Ectodermal cell (in vitro differentiated cells): ENCODE measurements around the gene SNX11.
A peak's percentile ranks its signal among the peaks of the same experiment; 100 is the strongest.

Experiments
- H3K27ac ChIP-seq: 2 replicates; pipeline ENCODE4 v1.7.0; 2013; ENCODE audit warnings: mild to moderate bottlenecking, low read depth, low read length; ENCODE audit not compliant: insufficient read depth, poor library complexity, severe bottlenecking
- H3K27me3 ChIP-seq: 2 replicates; pipeline ENCODE4 v1.7.0; 2013; ENCODE audit warnings: mild to moderate bottlenecking, low read length; ENCODE audit not compliant: insufficient read depth, control insufficient read depth, poor library complexity, severe bottlenecking
- H3K36me3 ChIP-seq: one replicate; pipeline ENCODE4 v1.7.0; 2013; ENCODE audit warnings: low read length; ENCODE audit not compliant: control insufficient read depth, insufficient read depth
- H3K4me1 ChIP-seq: one replicate; pipeline ENCODE4 v1.7.0; 2013; ENCODE audit warnings: low read length; ENCODE audit not compliant: control insufficient read depth, insufficient read depth
- H3K4me3 ChIP-seq: 2 replicates; pipeline ENCODE4 v1.7.0; 2013; ENCODE audit warnings: low read depth, low read length, control low read depth; ENCODE audit not compliant: insufficient read depth
- H3K9me3 ChIP-seq: 2 replicates; pipeline ENCODE4 v1.7.0; 2013; ENCODE audit warnings: mild to moderate bottlenecking, low read length, moderate library complexity; ENCODE audit not compliant: control insufficient read depth
- WGBS, 2 experiments: methylation state at CpG; one replicate each; pipeline ENCODE4 v1.1.7; 2013; ENCODE audit warnings: missing lambda C conversion rate in 2 of 2; 5-methylcytosine and 5-hydroxymethylcytosine counted together

SNX11 gene

GRCh38 chr17:48113201-48113676 lies 5.7 kb downstream of the SNX11 start:
- no peaks in the 10 kb centered on the region for H3K9me3 ChIP-seq
- no peaks in the 10 kb centered on the region for H3K27me3 ChIP-seq
- WGBS, 2 experiments = 97 to 100% methylated on average over 5 of the region's 5 CpGs
- H3K4me3 ChIP-seq = no peak overlapping the region
- H3K36me3 ChIP-seq = no peaks in the 10 kb centered on the region
- H3K27ac ChIP-seq = no peak overlapping the region
- H3K4me1 ChIP-seq = peaks cover 8% of the 10 kb centered on the region

- Histone ChIP-seq H3K27me3 (no peaks in the 10 kb centered on the region), H3K27ac (peak overlapping the region; percentile 89), H3K36me3 (peaks cover 6% of the 10 kb centered on the region), H3K4me1 (peaks cover 32% of the 10 kb centered on the region), H3K4me3 (no peak overlapping the region), H3K9me3 (no peaks in the 10 kb centered on the region)
- WGBS, 2 experiments = 43 to 54% methylated on average over 9 of the region's 9 CpGs
Measured at GRCh38 chr17:48121923-48122664, 14.5 kb downstream of the SNX11 start.

- peak overlapping the region; percentile 89 for H3K27ac ChIP-seq
- 88 to 94% methylated on average over 3 of the region's 3 CpGs for WGBS, 2 experiments
- peaks cover 32% of the 10 kb centered on the region for H3K4me1 ChIP-seq
- no peak overlapping the region for H3K4me3 ChIP-seq
- no peaks in the 10 kb centered on the region for H3K27me3 ChIP-seq
- H3K36me3 ChIP-seq = peaks cover 6% of the 10 kb centered on the region
- no peaks in the 10 kb centered on the region for H3K9me3 ChIP-seq
Measured at GRCh38 chr17:48122665-48123045, 15.1 kb downstream of the SNX11 start.

GRCh38 chr17:48123111-48123510 lies 15.5 kb downstream of the SNX11 start:
- Histone ChIP-seq H3K27ac (peak overlapping the region; percentile 89), H3K4me1 (peaks cover 32% of the 10 kb centered on the region)

GRCh38 chr17:48123776-48124388 lies 16.3 kb downstream of the SNX11 start:
- no peak overlapping the region for H3K4me3 ChIP-seq
- peaks cover 4% of the 10 kb centered on the region for H3K36me3 ChIP-seq
- H3K9me3 ChIP-seq = no peaks in the 10 kb centered on the region
- peak overlapping the region; percentile 18 for H3K27ac ChIP-seq
- peaks cover 32% of the 10 kb centered on the region for H3K4me1 ChIP-seq
- no peaks in the 10 kb centered on the region for H3K27me3 ChIP-seq
- WGBS, 2 experiments = 91 to 92% methylated on average over 4 of the region's 4 CpGs

More at GRCh38 chr17:48123111-48123510, 15.5 kb downstream of the SNX11 start:
- 37 to 41% methylated on average over 6 of the region's 6 CpGs for WGBS, 2 experiments
- no peaks in the 10 kb centered on the region for H3K27me3 ChIP-seq
- H3K9me3 ChIP-seq = no peaks in the 10 kb centered on the region
- no peak overlapping the region for H3K4me3 ChIP-seq
- H3K36me3 ChIP-seq = peaks cover 6% of the 10 kb centered on the region

- Histone ChIP-seq H3K36me3 (no peaks in the 10 kb centered on the region), H3K4me3 (no peak overlapping the region), H3K4me1 (peaks cover 35% of the 10 kb centered on the region), H3K27me3 (no peaks in the 10 kb centered on the region), H3K9me3 (no peaks in the 10 kb centered on the region), H3K27ac (no peak overlapping the region)
- 78 to 80% methylated on average over 9 of the region's 9 CpGs for WGBS, 2 experiments
Measured at GRCh38 chr17:48125829-48126531, 18.4 kb downstream of the SNX11 start.

GRCh38 chr17:48126532-48126850 lies 18.9 kb downstream of the SNX11 start:
- no peak overlapping the region for H3K27ac ChIP-seq
- H3K27me3 ChIP-seq = no peaks in the 10 kb centered on the region
- H3K4me3 ChIP-seq = no peak overlapping the region
- no peaks in the 10 kb centered on the region for H3K36me3 ChIP-seq
- H3K4me1 ChIP-seq = peaks cover 29% of the 10 kb centered on the region
- H3K9me3 ChIP-seq = no peaks in the 10 kb centered on the region
- 88 to 93% methylated on average over 7 of the region's 7 CpGs for WGBS, 2 experiments

GRCh38 chr17:48127371-48128051 lies 19.9 kb downstream of the SNX11 start:
- Histone ChIP-seq H3K4me1 (peaks cover 19% of the 10 kb centered on the region), H3K9me3 (no peaks in the 10 kb centered on the region), H3K4me3 (no peak overlapping the region), H3K27ac (no peak overlapping the region), H3K36me3 (no peaks in the 10 kb centered on the region), H3K27me3 (no peaks in the 10 kb centered on the region)
- WGBS, 2 experiments = 95% methylated on average over 9 of the region's 9 CpGs

GRCh38 chr17:48128400-48128799 lies 20.8 kb downstream of the SNX11 start:
- H3K27ac ChIP-seq = no peak overlapping the region
- WGBS, 2 experiments = 46 to 57% methylated on average over 5 of the region's 5 CpGs
- H3K9me3 ChIP-seq = no peaks in the 10 kb centered on the region
- H3K4me3 ChIP-seq = no peak overlapping the region
- no peaks in the 10 kb centered on the region for H3K27me3 ChIP-seq
- peaks cover 12% of the 10 kb centered on the region for H3K4me1 ChIP-seq
- no peaks in the 10 kb centered on the region for H3K36me3 ChIP-seq

- H3K4me3 ChIP-seq = no peak overlapping the region
- no peaks in the 10 kb centered on the region for H3K9me3 ChIP-seq
- H3K27me3 ChIP-seq = no peaks in the 10 kb centered on the region
- peaks cover 6% of the 10 kb centered on the region for H3K4me1 ChIP-seq
- WGBS, 2 experiments = 60 to 64% methylated on average over 4 to 5 of the region's 5 CpGs
- H3K36me3 ChIP-seq = no peaks in the 10 kb centered on the region
- no peak overlapping the region for H3K27ac ChIP-seq
Measured at GRCh38 chr17:48129981-48130380, 22.4 kb downstream of the SNX11 start.
